Lung (tissue), 12 donors: ENCODE results near the gene PRCC. TPM values are rescaled to one million over a fixed set of nuclear protein-coding genes. Genes with fewer than 3 reads are reported as not detected.
"Not testable (repeated sequence)": the region's sequence is repeated elsewhere in the genome, so short reads cannot be mapped to it uniquely, and the experiment has no call there.

Experiments used
- ATAC-seq: fragments of 200-7000 bp; cut with Tn5 transposase; one replicate; pipeline ENCODE4 v1.9.1; 2020; ENCODE audit warnings: moderate number of reproducible peaks; ENCODE audit not compliant: insufficient read depth, low FRiP score
- DNase-seq, 3 donors: peaks; one replicate each; pipeline ENCODE4 v3.0.0-alpha.2; 2013 to 2017
- H3K27ac ChIP-seq, 2 donors: one replicate each; pipeline ENCODE4 v1.5.1; 2013; ENCODE audit warnings: mild to moderate bottlenecking in 2 of 2, moderate library complexity in 2 of 2, control low read depth in 1 of 2, inconsistent platforms in 1 of 2, low read depth in 1 of 2, low read length in 1 of 2
- H3K27me3 ChIP-seq, 3 donors: one replicate each; pipeline ENCODE4 v1.5.1; 2013; ENCODE audit warnings: low read length in 2 of 3; ENCODE audit not compliant: control insufficient read depth in 3 of 3, insufficient read depth in 3 of 3
- H3K36me3 ChIP-seq, 4 donors: one replicate each; pipeline ENCODE4 v1.5.1; 2013; ENCODE audit warnings: low read length in 4 of 4, mild to moderate bottlenecking in 1 of 4, moderate library complexity in 1 of 4; ENCODE audit not compliant: control insufficient read depth in 4 of 4, insufficient read depth in 4 of 4
- H3K4me1 ChIP-seq, 5 donors: one replicate each; pipeline ENCODE4 v1.5.1; 2013; ENCODE audit warnings: low read length in 5 of 5, mild to moderate bottlenecking in 2 of 5, moderate library complexity in 1 of 5; ENCODE audit not compliant: control insufficient read depth in 5 of 5, insufficient read depth in 5 of 5
- H3K4me3 ChIP-seq: one replicate; pipeline ENCODE4 v1.5.1; 2013; ENCODE audit warnings: mild to moderate bottlenecking, control low read depth, moderate library complexity
- H3K9ac ChIP-seq, 2 donors: one replicate each; pipeline ENCODE4 v1.5.1; 2013; ENCODE audit warnings: low read length in 2 of 2, control low read depth in 1 of 2; ENCODE audit not compliant: insufficient read depth in 1 of 2
- H3K9me3 ChIP-seq, 4 donors: one replicate each; pipeline ENCODE4 v1.5.1; 2013; ENCODE audit warnings: low read length in 3 of 4, mild to moderate bottlenecking in 1 of 4, moderate library complexity in 1 of 4; ENCODE audit not compliant: control insufficient read depth in 4 of 4, insufficient read depth in 3 of 4
- WGBS, 2 donors: extraction: QIAGEN DNeasy Blood & Tissue Kit; methylation state at CpG; one replicate each; pipeline ENCODE4 v1.1.7; 2013; 5-methylcytosine and 5-hydroxymethylcytosine counted together
- polyA plus RNA-seq, 2 donors: library from polyadenylated mRNA; stranded (reverse); fragments of 200-250 nt; gene quantifications; one replicate each; pipeline ENCODE4 v1.2.1, GENCODE V29; 2013
- total RNA-seq, 2 donors: library from RNA; depleted of rRNA in 1 of 2; stranded (reverse); fragments of >200 nt in 1 of 2; gene quantifications; one replicate each; pipeline ENCODE4 v1.2.1, GENCODE V29; 2014 to 2021
- TF ChIP-seq, protein P1 (sequence below): IDR thresholded peaks from 2 replicates; pipeline ENCODE4 v1.5.1; 2012; ENCODE audit warnings: mild to moderate bottlenecking; ENCODE audit errors: control extremely low read depth, extremely low read depth
- donor health status: control.
- donor health status: control.
- donor health status: Bipolar disorder and iron deficiency.
- donor health status: healthy.
- donor health status: DM: yes; HTN: yes; CAD: no.

The PRCC gene
- total and polyA plus RNA-seq, 4 donors: 36.2 to 52.7 (median 39.3) TPM

GRCh38 chr1:156754219-156754618 is 13.1 kb upstream of the PRCC start:
- no peak for DNase-seq
- Histone ChIP-seq H3K4me3 (no peak overlapping the region), H3K4me1 (peaks cover 0 to 23% (median 7%) of the 10 kb centered on the region in 5 donors), H3K36me3 (no peaks in the 10 kb centered on the region), H3K27ac (no peak overlapping the region), H3K9me3 (no peaks in the 10 kb centered on the region), H3K9ac (no peak overlapping the region), H3K27me3 (no peaks in the 10 kb centered on the region)
- no peak for ATAC-seq
- WGBS, 2 donors: 60 to 77% methylated on average over 8 of the region's 8 CpGs
- TF ChIP-seq, protein P1, sequence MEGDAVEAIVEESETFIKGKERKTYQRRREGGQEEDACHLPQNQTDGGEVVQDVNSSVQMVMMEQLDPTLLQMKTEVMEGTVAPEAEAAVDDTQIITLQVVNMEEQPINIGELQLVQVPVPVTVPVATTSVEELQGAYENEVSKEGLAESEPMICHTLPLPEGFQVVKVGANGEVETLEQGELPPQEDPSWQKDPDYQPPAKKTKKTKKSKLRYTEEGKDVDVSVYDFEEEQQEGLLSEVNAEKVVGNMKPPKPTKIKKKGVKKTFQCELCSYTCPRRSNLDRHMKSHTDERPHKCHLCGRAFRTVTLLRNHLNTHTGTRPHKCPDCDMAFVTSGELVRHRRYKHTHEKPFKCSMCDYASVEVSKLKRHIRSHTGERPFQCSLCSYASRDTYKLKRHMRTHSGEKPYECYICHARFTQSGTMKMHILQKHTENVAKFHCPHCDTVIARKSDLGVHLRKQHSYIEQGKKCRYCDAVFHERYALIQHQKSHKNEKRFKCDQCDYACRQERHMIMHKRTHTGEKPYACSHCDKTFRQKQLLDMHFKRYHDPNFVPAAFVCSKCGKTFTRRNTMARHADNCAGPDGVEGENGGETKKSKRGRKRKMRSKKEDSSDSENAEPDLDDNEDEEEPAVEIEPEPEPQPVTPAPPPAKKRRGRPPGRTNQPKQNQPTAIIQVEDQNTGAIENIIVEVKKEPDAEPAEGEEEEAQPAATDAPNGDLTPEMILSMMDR: no peak

DNA sequence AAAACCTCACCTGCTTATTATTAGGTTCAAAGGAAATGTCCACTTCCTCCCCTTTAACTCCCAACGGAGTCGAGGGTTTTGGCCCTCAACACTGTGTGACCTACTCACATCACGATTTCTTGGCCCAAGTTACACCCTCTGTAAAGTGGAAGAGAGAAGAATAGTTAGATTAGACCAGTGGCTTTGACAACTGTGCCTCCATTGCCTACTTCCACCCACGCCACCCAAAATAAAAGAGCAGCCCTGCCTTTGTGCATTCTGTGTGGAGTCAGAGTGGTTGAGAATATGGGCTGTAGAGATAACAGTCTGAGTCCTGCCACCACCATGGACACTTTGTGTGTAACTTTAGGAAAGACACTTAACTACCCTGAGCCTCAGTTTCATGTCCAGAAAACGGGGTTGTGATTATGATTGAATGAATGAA is 11.8 kb upstream of the PRCC start:
- no peak for ATAC-seq
- no peak for DNase-seq
- no peaks in the 10 kb centered on the region for H3K36me3 ChIP-seq
- no peak overlapping the region for H3K4me3 ChIP-seq
- WGBS, 2 donors: 53 to 61% methylated on average over 5 of the region's 5 CpGs
- no peaks in the 10 kb centered on the region for H3K9me3 ChIP-seq
- H3K9ac ChIP-seq: no peak overlapping the region
- H3K27ac ChIP-seq: no peak overlapping the region
- TF ChIP-seq, protein P1: no peak
- peaks cover 0 to 10% (median 0%) of the 10 kb centered on the region in 5 donors for H3K4me1 ChIP-seq
- H3K27me3 ChIP-seq: no peaks in the 10 kb centered on the region

DNA sequence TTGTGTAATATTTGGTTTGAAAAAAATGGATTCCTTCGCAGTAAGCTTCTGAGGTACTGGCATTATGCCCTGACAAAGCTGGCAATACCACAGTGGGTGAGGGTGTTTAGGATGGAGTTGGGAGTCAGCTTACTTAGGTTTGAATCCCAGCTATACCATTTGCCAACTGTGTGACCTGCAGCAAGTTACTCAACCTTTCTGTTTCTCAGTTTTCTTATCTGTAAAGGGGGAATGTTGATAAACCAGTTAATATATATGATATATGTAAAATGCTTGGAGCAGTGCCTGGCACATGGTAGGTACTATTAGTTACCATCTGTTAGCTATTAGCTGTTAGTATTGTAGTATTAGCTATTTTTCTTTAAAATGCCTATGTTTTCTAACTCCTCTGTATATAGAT is 11.0 kb upstream of the PRCC start:
- H3K4me1 ChIP-seq: peaks cover 0 to 10% (median 0%) of the 10 kb centered on the region in 5 donors
- TF ChIP-seq, protein P1: no peak
- no peak overlapping the region for H3K27ac ChIP-seq
- ATAC-seq (no peak), DNase-seq (no peak)
- H3K4me3 ChIP-seq: no peak overlapping the region
- WGBS, 2 donors: 96 to 97% methylated on average over 1 of the region's 1 CpG
- no peak overlapping the region for H3K9ac ChIP-seq
- no peaks in the 10 kb centered on the region for H3K9me3 ChIP-seq
- no peaks in the 10 kb centered on the region for H3K27me3 ChIP-seq
- no peaks in the 10 kb centered on the region for H3K36me3 ChIP-seq

GRCh38 chr1:156757572-156758253 is 9.6 kb upstream of the PRCC start:
- H3K36me3 ChIP-seq, H3K4me1 ChIP-seq, H3K27ac ChIP-seq, H3K9ac ChIP-seq, DNase-seq, H3K27me3 ChIP-seq, H3K9me3 ChIP-seq, H3K4me3 ChIP-seq, ATAC-seq: not testable (repeated sequence)
- 85 to 91% methylated on average over 10 of the region's 10 CpGs for WGBS, 2 donors
